K562 (cell line): ENCODE measurements around the gene ARPC2.

Experiments used
- HDAC2 ChIP-seq: fragments of 450-650 bp; IDR thresholded peaks from 2 replicates; pipeline ENCODE4 v1.6.1; 2016; ENCODE audit warnings: mild to moderate bottlenecking
- HMG20A ChIP-seq: fragments of 450-650 bp; formaldehyde crosslinking; conservative IDR thresholded peaks from 2 replicates; pipeline ENCODE4 v1.4.0; 2020; ENCODE audit warnings: mild to moderate bottlenecking, mixed read lengths
- LCOR ChIP-seq: sonication (generic); formaldehyde crosslinking; IDR thresholded peaks from 2 replicates; pipeline ENCODE4 v1.8.0; 2022; ENCODE audit warnings: mild to moderate bottlenecking, missing genetic modification reagents
- MTA1 ChIP-seq: fragments of 450-650 bp; IDR thresholded peaks from 2 replicates; pipeline ENCODE4 v1.6.1; 2017; ENCODE audit warnings: borderline replicate concordance
- NFIC ChIP-seq: fragments of 450-650 bp; IDR thresholded peaks from 2 replicates; pipeline ENCODE4 v1.6.1; 2017; ENCODE audit warnings: mild to moderate bottlenecking, inconsistent platforms
- NR2C2 ChIP-seq, 2 experiments: fragments of 200-800 bp in 1 of 2; sonication (Bioruptor generic) in 1 of 2; sonication (generic) in 1 of 2; formaldehyde crosslinking in 1 of 2; IDR thresholded peaks; 2 replicates each; pipeline versions ENCODE4 v1.6.1 to v1.8.0; 2016 to 2022; ENCODE audit warnings: mild to moderate bottlenecking in 1 of 2, missing compliant biosample characterization in 1 of 2, missing genetic modification characterization in 1 of 2, missing genetic modification reagents in 1 of 2
- POLR2A ChIP-seq: fragments of 450-650 bp; conservative IDR thresholded peaks from 2 replicates; pipeline ENCODE4 v1.6.1; 2016
- SMARCC2 ChIP-seq: fragments of 450-650 bp; IDR thresholded peaks from 2 replicates; pipeline ENCODE4 v1.6.1; 2017; ENCODE audit warnings: antibody characterized with exemption, moderate library complexity, mild to moderate bottlenecking, low read depth
- XRCC3 ChIP-seq: fragments of 450-650 bp; IDR thresholded peaks from 2 replicates; pipeline ENCODE4 v1.6.1; 2017; ENCODE audit warnings: mild to moderate bottlenecking, moderate library complexity
- TF ChIP-seq, protein P1 (sequence below), 3 experiments: IDR thresholded peaks in 2 of 3; conservative IDR thresholded peaks in 1 of 3; 2 replicates each; pipeline ENCODE4 v1.5.1; 2011 to 2012; ENCODE audit warnings: low read length in 3 of 3, mild to moderate bottlenecking in 3 of 3, control low read depth in 2 of 3, improper control_type of control experiment in 1 of 3, inconsistent platforms in 1 of 3, low read depth in 1 of 3, mixed read lengths in 1 of 3, moderate library complexity in 1 of 3; ENCODE audit not compliant: insufficient read depth in 2 of 3

DNA sequence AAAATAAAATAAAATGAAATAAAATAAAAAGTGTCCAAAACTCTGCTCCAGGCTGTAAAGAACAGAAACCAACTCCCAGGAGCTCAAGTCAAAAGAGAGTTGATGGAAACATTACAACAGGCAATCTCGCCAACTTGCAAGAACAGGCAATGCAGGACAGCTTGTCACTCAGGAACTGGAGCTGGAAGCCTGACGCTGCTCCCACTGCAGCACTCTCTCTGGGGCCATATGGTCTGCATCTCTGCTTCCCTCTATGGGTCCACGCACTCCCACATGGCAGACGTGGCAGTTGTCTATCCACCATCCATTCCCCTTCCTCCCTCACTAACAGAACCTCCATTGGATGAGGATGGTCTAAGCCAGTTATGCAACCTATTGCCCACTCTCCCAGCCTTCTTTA is 23.3 kb upstream of the ARPC2 start:
- TF ChIP-seq, protein P1, sequence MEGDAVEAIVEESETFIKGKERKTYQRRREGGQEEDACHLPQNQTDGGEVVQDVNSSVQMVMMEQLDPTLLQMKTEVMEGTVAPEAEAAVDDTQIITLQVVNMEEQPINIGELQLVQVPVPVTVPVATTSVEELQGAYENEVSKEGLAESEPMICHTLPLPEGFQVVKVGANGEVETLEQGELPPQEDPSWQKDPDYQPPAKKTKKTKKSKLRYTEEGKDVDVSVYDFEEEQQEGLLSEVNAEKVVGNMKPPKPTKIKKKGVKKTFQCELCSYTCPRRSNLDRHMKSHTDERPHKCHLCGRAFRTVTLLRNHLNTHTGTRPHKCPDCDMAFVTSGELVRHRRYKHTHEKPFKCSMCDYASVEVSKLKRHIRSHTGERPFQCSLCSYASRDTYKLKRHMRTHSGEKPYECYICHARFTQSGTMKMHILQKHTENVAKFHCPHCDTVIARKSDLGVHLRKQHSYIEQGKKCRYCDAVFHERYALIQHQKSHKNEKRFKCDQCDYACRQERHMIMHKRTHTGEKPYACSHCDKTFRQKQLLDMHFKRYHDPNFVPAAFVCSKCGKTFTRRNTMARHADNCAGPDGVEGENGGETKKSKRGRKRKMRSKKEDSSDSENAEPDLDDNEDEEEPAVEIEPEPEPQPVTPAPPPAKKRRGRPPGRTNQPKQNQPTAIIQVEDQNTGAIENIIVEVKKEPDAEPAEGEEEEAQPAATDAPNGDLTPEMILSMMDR (IDR thresholded peaks at IDR 0.05 in 2 of 3, conservative IDR thresholded peaks at IDR 0.05 in 1 of 3; ENCODE audit: insufficient read depth in 2 of 3, low read depth in 1 of 3, low read length in 3 of 3), result no peak
- no peak for TF ChIP-seq NFIC
- no peak for TF ChIP-seq SMARCC2
- no peak for TF ChIP-seq LCOR (CRISPR knock-in tag)
- TF ChIP-seq XRCC3, result no peak
- TF ChIP-seq HMG20A (CRISPR knock-in tag), result no peak
- no peak for TF ChIP-seq MTA1
- no peak for TF ChIP-seq HDAC2
- TF ChIP-seq POLR2A, result no peak
- TF ChIP-seq NR2C2 (CRISPR knock-in tag; IDR thresholded peaks at IDR 0.05), result no peak
- no peak for TF ChIP-seq NR2C2 (tag; IDR thresholded peaks at IDR 0.05)
